HepG2 (cell line): ENCODE measurements around the gene RTN4RL2. TPM values are rescaled to one million over a fixed set of nuclear protein-coding genes. Genes with fewer than 3 reads are reported as not detected.

ENCODE experiments used
- CEBPB ChIP-seq: IDR thresholded peaks from 2 replicates; pipeline ENCODE4 v1.6.1; 2011; ENCODE audit warnings: low read depth, low read length, improper control_type of control experiment, borderline replicate concordance
- HNF4A ChIP-seq: sonication (generic); formaldehyde crosslinking; IDR thresholded peaks from 2 replicates; pipeline ENCODE4 v1.4.0; 2020; ENCODE audit warnings: missing genetic modification reagents
- ISL2 ChIP-seq: sonication (generic); formaldehyde crosslinking; IDR thresholded peaks from 2 replicates; pipeline ENCODE4 v1.5.0; 2020; ENCODE audit warnings: missing genetic modification reagents
- MAFK ChIP-seq, 2 experiments: IDR thresholded peaks in 1 of 2; conservative IDR thresholded peaks in 1 of 2; 2 replicates each; pipeline ENCODE4 v1.6.1; 2011; ENCODE audit warnings: improper control_type of control experiment in 2 of 2, low read length in 2 of 2
- SKI ChIP-seq: fragments of 450-650 bp; IDR thresholded peaks from one replicate; pipeline ENCODE4 v1.6.1; 2018; ENCODE audit warnings: mild to moderate bottlenecking; ENCODE audit not compliant: partially characterized antibody
- ZSCAN25 ChIP-seq: sonication (generic); formaldehyde crosslinking; IDR thresholded peaks from 2 replicates; pipeline ENCODE4 v1.8.0; 2022; ENCODE audit warnings: mild to moderate bottlenecking, missing genetic modification reagents
- polyA plus RNA-seq, 8 experiments: library from polyadenylated mRNA; depleted of rRNA in 3 of 8; stranded (reverse) in 7 of 8; unstranded in 1 of 8; fragments of >200 nt; fragmentation: Illumina TruSeq in 4 of 8; extraction: Trizol in 4 of 8; gene quantifications; 2 replicates each; pipeline versions ENCODE4 v1.2.1 to v1.2.3, GENCODE V29; 2011 to 2016; ENCODE audit warnings: low read depth in 4 of 8, missing spikeins in 1 of 8, mixed read lengths in 1 of 8; ENCODE audit not compliant: insufficient read depth in 1 of 8
- total RNA-seq, 5 experiments: library from RNA; depleted of rRNA; stranded (reverse); fragments of >200 nt; fragmentation: Illumina TruSeq; extraction: Trizol; gene quantifications; 2 replicates each; pipeline ENCODE4 v1.2.3, GENCODE V29; 2016; ENCODE audit warnings: low read depth in 1 of 5
- TF ChIP-seq, protein P1 (sequence below): sonication (generic); formaldehyde crosslinking; IDR thresholded peaks from 2 replicates; pipeline ENCODE4 v1.4.0; 2020; ENCODE audit warnings: missing genetic modification reagents
- TF ChIP-seq, protein P2 (sequence below): sonication (generic); formaldehyde crosslinking; conservative IDR thresholded peaks from 2 replicates; pipeline ENCODE4 v1.8.0; 2022; ENCODE audit warnings: missing genetic modification reagents
- TF ChIP-seq, protein P3 (sequence below): sonication (generic); formaldehyde crosslinking; IDR thresholded peaks from 2 replicates; pipeline ENCODE4 v1.5.1; 2020; ENCODE audit warnings: missing genetic modification reagents, mild to moderate bottlenecking, borderline replicate concordance
- TF ChIP-seq, protein P4 (sequence below): sonication (generic); formaldehyde crosslinking; IDR thresholded peaks from 2 replicates; pipeline ENCODE4 v1.5.1; 2020; ENCODE audit warnings: mild to moderate bottlenecking, missing genetic modification reagents, borderline replicate concordance
- TF ChIP-seq, protein P5 (sequence below): sonication (generic); formaldehyde crosslinking; IDR thresholded peaks from 2 replicates; pipeline ENCODE4 v1.4.0; 2020; ENCODE audit warnings: mild to moderate bottlenecking, missing genetic modification reagents
- TF ChIP-seq, protein P6 (sequence below): sonication (generic); formaldehyde crosslinking; IDR thresholded peaks from 2 replicates; pipeline ENCODE4 v1.8.1; 2023; ENCODE audit warnings: mild to moderate bottlenecking, moderate library complexity, missing genetic modification reagents
- TF ChIP-seq, protein P7 (sequence below): sonication (generic); formaldehyde crosslinking; IDR thresholded peaks from 2 replicates; pipeline ENCODE4 v1.4.0; 2020; ENCODE audit warnings: missing genetic modification reagents, borderline replicate concordance

Gene RTN4RL2
- total and polyA plus RNA-seq, 2 of the 13 experiments (the other 11 are each of a cell fraction or from before 2014, with no cell fraction given), result 1.3 to 4.3 TPM

DNA sequence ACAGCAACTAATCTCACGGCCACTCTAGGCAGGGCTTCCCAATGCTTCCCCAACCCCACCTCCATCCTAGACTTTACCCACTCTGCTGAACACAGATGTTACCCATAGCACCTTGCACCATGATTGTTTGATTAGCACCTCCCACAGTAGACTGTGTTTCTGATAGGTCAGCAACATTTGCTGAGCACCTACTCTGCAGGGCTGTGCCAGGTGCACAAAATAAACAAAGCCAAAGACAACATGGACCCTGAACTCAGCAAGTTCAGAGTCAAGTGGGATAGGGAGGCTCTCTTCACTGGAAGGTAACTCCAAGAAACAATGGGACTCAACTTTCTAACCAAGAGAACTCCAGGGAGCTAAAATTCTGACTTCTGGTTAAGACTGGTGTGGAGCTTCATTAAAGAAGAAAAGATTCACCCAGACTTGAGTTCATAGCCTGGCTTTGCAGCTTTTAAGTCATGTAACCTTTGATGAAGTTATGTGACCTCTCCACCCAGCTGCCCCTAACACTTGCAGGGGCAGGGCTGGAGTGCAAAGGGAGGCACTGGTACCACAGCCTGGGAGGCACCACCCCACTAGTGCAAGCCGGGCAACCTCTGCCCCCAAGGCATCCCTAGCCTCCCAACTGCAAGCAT, 6.7 kb upstream of the RTN4RL2 start (continued):
- TF ChIP-seq, protein P1, sequence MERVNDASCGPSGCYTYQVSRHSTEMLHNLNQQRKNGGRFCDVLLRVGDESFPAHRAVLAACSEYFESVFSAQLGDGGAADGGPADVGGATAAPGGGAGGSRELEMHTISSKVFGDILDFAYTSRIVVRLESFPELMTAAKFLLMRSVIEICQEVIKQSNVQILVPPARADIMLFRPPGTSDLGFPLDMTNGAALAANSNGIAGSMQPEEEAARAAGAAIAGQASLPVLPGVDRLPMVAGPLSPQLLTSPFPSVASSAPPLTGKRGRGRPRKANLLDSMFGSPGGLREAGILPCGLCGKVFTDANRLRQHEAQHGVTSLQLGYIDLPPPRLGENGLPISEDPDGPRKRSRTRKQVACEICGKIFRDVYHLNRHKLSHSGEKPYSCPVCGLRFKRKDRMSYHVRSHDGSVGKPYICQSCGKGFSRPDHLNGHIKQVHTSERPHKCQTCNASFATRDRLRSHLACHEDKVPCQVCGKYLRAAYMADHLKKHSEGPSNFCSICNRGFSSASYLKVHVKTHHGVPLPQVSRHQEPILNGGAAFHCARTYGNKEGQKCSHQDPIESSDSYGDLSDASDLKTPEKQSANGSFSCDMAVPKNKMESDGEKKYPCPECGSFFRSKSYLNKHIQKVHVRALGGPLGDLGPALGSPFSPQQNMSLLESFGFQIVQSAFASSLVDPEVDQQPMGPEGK, result peak; percentile 32; the same call in 1 of the 2 replicates
- TF ChIP-seq CEBPB, result peak; percentile 33; the same call in 1 of the 2 replicates
- 0 out of 2 replicates have a peak, but pooled peaks have one; percentile 57 for TF ChIP-seq ISL2 (CRISPR knock-in tag)
- peak; percentile 98 for TF ChIP-seq SKI
- TF ChIP-seq, protein P2, sequence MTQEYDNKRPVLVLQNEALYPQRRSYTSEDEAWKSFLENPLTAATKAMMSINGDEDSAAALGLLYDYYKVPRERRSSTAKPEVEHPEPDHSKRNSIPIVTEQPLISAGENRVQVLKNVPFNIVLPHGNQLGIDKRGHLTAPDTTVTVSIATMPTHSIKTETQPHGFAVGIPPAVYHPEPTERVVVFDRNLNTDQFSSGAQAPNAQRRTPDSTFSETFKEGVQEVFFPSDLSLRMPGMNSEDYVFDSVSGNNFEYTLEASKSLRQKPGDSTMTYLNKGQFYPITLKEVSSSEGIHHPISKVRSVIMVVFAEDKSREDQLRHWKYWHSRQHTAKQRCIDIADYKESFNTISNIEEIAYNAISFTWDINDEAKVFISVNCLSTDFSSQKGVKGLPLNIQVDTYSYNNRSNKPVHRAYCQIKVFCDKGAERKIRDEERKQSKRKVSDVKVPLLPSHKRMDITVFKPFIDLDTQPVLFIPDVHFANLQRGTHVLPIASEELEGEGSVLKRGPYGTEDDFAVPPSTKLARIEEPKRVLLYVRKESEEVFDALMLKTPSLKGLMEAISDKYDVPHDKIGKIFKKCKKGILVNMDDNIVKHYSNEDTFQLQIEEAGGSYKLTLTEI (CRISPR knock-in tag), result no peak
- TF ChIP-seq, protein P3, sequence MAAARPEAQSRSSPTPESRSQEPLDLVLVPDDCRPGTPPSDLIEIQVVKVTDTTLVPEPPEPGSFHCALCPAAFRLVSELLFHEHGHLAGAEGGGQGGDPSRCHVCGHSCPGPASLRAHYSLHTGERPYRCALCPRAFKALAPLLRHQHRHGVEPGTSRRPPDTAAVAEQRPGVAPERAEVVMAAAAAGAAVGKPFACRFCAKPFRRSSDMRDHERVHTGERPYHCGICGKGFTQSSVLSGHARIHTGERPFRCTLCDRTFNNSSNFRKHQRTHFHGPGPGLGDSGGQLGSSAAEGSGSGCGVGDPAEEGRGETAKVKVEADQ, result no peak
- peak; percentile 95 to 99 for TF ChIP-seq MAFK (conservative IDR thresholded peaks at IDR 0.05 in 1 of 2, IDR thresholded peaks at IDR 0.05 in 1 of 2; ENCODE audit: low read length in 2 of 2)
- TF ChIP-seq, protein P4, sequence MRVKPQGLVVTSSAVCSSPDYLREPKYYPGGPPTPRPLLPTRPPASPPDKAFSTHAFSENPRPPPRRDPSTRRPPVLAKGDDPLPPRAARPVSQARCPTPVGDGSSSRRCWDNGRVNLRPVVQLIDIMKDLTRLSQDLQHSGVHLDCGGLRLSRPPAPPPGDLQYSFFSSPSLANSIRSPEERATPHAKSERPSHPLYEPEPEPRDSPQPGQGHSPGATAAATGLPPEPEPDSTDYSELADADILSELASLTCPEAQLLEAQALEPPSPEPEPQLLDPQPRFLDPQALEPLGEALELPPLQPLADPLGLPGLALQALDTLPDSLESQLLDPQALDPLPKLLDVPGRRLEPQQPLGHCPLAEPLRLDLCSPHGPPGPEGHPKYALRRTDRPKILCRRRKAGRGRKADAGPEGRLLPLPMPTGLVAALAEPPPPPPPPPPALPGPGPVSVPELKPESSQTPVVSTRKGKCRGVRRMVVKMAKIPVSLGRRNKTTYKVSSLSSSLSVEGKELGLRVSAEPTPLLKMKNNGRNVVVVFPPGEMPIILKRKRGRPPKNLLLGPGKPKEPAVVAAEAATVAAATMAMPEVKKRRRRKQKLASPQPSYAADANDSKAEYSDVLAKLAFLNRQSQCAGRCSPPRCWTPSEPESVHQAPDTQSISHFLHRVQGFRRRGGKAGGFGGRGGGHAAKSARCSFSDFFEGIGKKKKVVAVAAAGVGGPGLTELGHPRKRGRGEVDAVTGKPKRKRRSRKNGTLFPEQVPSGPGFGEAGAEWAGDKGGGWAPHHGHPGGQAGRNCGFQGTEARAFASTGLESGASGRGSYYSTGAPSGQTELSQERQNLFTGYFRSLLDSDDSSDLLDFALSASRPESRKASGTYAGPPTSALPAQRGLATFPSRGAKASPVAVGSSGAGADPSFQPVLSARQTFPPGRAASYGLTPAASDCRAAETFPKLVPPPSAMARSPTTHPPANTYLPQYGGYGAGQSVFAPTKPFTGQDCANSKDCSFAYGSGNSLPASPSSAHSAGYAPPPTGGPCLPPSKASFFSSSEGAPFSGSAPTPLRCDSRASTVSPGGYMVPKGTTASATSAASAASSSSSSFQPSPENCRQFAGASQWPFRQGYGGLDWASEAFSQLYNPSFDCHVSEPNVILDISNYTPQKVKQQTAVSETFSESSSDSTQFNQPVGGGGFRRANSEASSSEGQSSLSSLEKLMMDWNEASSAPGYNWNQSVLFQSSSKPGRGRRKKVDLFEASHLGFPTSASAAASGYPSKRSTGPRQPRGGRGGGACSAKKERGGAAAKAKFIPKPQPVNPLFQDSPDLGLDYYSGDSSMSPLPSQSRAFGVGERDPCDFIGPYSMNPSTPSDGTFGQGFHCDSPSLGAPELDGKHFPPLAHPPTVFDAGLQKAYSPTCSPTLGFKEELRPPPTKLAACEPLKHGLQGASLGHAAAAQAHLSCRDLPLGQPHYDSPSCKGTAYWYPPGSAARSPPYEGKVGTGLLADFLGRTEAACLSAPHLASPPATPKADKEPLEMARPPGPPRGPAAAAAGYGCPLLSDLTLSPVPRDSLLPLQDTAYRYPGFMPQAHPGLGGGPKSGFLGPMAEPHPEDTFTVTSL (CRISPR knock-in tag), result peak; percentile 88; the same call in 1 of the 2 replicates
- TF ChIP-seq, protein P5, sequence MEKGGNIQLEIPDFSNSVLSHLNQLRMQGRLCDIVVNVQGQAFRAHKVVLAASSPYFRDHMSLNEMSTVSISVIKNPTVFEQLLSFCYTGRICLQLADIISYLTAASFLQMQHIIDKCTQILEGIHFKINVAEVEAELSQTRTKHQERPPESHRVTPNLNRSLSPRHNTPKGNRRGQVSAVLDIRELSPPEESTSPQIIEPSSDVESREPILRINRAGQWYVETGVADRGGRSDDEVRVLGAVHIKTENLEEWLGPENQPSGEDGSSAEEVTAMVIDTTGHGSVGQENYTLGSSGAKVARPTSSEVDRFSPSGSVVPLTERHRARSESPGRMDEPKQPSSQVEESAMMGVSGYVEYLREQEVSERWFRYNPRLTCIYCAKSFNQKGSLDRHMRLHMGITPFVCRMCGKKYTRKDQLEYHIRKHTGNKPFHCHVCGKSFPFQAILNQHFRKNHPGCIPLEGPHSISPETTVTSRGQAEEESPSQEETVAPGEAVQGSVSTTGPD (CRISPR knock-in tag), result no peak
- TF ChIP-seq, protein P6, sequence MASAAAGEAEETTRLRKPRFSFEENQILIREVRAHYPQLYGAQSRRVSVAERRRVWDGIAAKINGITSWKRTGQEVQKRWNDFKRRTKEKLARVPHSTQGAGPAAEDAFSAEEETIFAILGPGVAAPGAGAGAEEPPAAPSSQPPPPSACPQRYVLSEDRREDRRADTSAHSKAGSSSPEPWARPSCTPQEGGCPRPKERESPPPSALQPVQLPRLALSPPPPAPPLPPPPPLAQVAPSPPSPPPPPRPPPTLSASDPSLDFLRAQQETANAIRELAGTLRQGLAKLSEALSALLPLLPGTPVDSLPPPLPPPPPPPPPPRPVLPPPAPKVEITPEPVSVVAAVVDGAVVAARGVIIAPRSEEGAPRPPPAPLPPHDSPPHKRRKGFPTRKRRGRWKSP (CRISPR knock-in tag), result no peak
- TF ChIP-seq HNF4A, result peak; percentile 98
- TF ChIP-seq, protein P7, sequence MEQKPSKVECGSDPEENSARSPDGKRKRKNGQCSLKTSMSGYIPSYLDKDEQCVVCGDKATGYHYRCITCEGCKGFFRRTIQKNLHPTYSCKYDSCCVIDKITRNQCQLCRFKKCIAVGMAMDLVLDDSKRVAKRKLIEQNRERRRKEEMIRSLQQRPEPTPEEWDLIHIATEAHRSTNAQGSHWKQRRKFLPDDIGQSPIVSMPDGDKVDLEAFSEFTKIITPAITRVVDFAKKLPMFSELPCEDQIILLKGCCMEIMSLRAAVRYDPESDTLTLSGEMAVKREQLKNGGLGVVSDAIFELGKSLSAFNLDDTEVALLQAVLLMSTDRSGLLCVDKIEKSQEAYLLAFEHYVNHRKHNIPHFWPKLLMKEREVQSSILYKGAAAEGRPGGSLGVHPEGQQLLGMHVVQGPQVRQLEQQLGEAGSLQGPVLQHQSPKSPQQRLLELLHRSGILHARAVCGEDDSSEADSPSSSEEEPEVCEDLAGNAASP (CRISPR knock-in tag), result peak; percentile 68; the same call in 1 of the 2 replicates
- TF ChIP-seq ZSCAN25 (CRISPR knock-in tag), result peak; percentile 95
